Measurements from ENCODE around the gene CAMK1D.

CAMK1D gene

GRCh38 chr10:12679636-12680035 is 330.3 kb downstream of the CAMK1D start:
- TF ChIP-seq ISL1 (CRISPR knock-in tag; IDR thresholded peaks at IDR 0.05), result no peak
- TF ChIP-seq GLIS3 (CRISPR knock-in tag; IDR thresholded peaks at IDR 0.05), result no peak
- no peak for TF ChIP-seq ZFP3 (CRISPR knock-in tag; IDR thresholded peaks at IDR 0.05)
- no peak for TF ChIP-seq ZC3H10 (CRISPR knock-in tag; IDR thresholded peaks at IDR 0.05)
- no peak for TF ChIP-seq POU6F1 (CRISPR knock-in tag; IDR thresholded peaks at IDR 0.05; ENCODE audit: borderline replicate concordance, low read depth)
- TF ChIP-seq CREB5 (CRISPR knock-in tag; IDR thresholded peaks at IDR 0.05; ENCODE audit: low read depth), result no peak
- TF ChIP-seq ZNF565 (CRISPR knock-in tag; conservative IDR thresholded peaks at IDR 0.05; ENCODE audit: low read depth), result no peak
- no peak for TF ChIP-seq CSRNP3 (CRISPR knock-in tag; IDR thresholded peaks at IDR 0.05)
- ATAC-seq, result no peak

GRCh38 chr10:12681252-12681651 is 331.9 kb downstream of the CAMK1D start:
- ATAC-seq, result no peak
- no peak for TF ChIP-seq TCF4 (CRISPR knock-in tag; IDR thresholded peaks at IDR 0.05; ENCODE audit: borderline replicate concordance)
- no peak for TF ChIP-seq ZNF8 (CRISPR knock-in tag; IDR thresholded peaks at IDR 0.05)
- no peak for TF ChIP-seq ZFP30 (CRISPR knock-in tag; IDR thresholded peaks at IDR 0.05)
- no peak for TF ChIP-seq ZNF70 (CRISPR knock-in tag; IDR thresholded peaks at IDR 0.05)
- TF ChIP-seq SNAI2 (CRISPR knock-in tag; IDR thresholded peaks at IDR 0.05), result no peak
- TF ChIP-seq ZFP3 (CRISPR knock-in tag; IDR thresholded peaks at IDR 0.05), result no peak
- TF ChIP-seq CSDC2 (CRISPR knock-in tag; IDR thresholded peaks at IDR 0.05), result no peak
- no peak for TF ChIP-seq PPARA (CRISPR knock-in tag; IDR thresholded peaks at IDR 0.05; ENCODE audit: borderline replicate concordance)
- no peak for TF ChIP-seq CSRNP3 (CRISPR knock-in tag; IDR thresholded peaks at IDR 0.05)
- TF ChIP-seq BACH2 (CRISPR knock-in tag; IDR thresholded peaks at IDR 0.05; ENCODE audit: borderline replicate concordance), result no peak
- TF ChIP-seq RARB (CRISPR knock-in tag; IDR thresholded peaks at IDR 0.05), result no peak
- TF ChIP-seq OSR1 (CRISPR knock-in tag; IDR thresholded peaks at IDR 0.05), result no peak
- no peak for TF ChIP-seq PATZ1 (CRISPR knock-in tag; IDR thresholded peaks at IDR 0.05; ENCODE audit: borderline replicate concordance)
- TF ChIP-seq CREB5 (CRISPR knock-in tag; IDR thresholded peaks at IDR 0.05; ENCODE audit: low read depth), result no peak
- no peak for TF ChIP-seq ZC3H10 (CRISPR knock-in tag; IDR thresholded peaks at IDR 0.05)
- TF ChIP-seq GLIS3 (CRISPR knock-in tag; IDR thresholded peaks at IDR 0.05), result no peak
- TF ChIP-seq ISL1 (CRISPR knock-in tag; IDR thresholded peaks at IDR 0.05), result no peak

GRCh38 chr10:12684784-12685183 is 335.4 kb downstream of the CAMK1D start:
- no peak for TF ChIP-seq TSHZ2 (CRISPR knock-in tag; IDR thresholded peaks at IDR 0.05)
- no peak for TF ChIP-seq PATZ1 (CRISPR knock-in tag; IDR thresholded peaks at IDR 0.05; ENCODE audit: borderline replicate concordance)
- no peak for TF ChIP-seq ZFP30 (CRISPR knock-in tag; IDR thresholded peaks at IDR 0.05)
- no peak for TF ChIP-seq POU6F1 (CRISPR knock-in tag; IDR thresholded peaks at IDR 0.05; ENCODE audit: borderline replicate concordance, low read depth)
- no peak for TF ChIP-seq ARNTL (CRISPR knock-in tag; IDR thresholded peaks at IDR 0.05; ENCODE audit: borderline replicate concordance, low read depth)
- TF ChIP-seq TCF4 (CRISPR knock-in tag; IDR thresholded peaks at IDR 0.05; ENCODE audit: borderline replicate concordance), result no peak
- no peak for TF ChIP-seq PPARA (CRISPR knock-in tag; IDR thresholded peaks at IDR 0.05; ENCODE audit: borderline replicate concordance)
- TF ChIP-seq BACH2 (CRISPR knock-in tag; IDR thresholded peaks at IDR 0.05; ENCODE audit: borderline replicate concordance), result no peak
- no peak for TF ChIP-seq ESRRG (CRISPR knock-in tag; IDR thresholded peaks at IDR 0.05)
- ATAC-seq, result no peak

All from SK-N-SH treated with all-trans-retinoic acid at 6 μM for 48 hours (cell line).